MM.1S (cell line): ENCODE results near the gene NTRK2.

Source experiments
- DNase-seq: peaks from one replicate; pipeline ENCODE4 v3.0.0-alpha.2; 2015
- H2AFZ ChIP-seq: fragments of 300-600 bp; sonication (generic); 2 replicates; pipeline ENCODE4 v1.6.0; 2016; ENCODE audit warnings: antibody characterized with exemption, low read length
- H3F3A ChIP-seq: fragments of 300-600 bp; sonication (generic); 2 replicates; pipeline ENCODE4 v1.6.1; 2016; ENCODE audit warnings: mild to moderate bottlenecking, antibody characterized with exemption, low read length, moderate library complexity, mixed read lengths; ENCODE audit not compliant: insufficient read depth
- H3K27ac ChIP-seq: fragments of 300-600 bp; sonication (generic); 2 replicates; pipeline ENCODE4 v1.5.1; 2016; ENCODE audit warnings: mild to moderate bottlenecking, low read length
- H3K27me3 ChIP-seq: fragments of 300-600 bp; sonication (generic); replicated peaks from 2 replicates; pipeline ENCODE4 v1.6.0; 2016; ENCODE audit warnings: low read length; ENCODE audit not compliant: insufficient read depth
- H3K36me3 ChIP-seq: fragments of 300-600 bp; sonication (generic); replicated peaks from 2 replicates; pipeline ENCODE4 v1.6.1; 2016; ENCODE audit warnings: mild to moderate bottlenecking, low read length, mixed read lengths; ENCODE audit not compliant: insufficient read depth
- H3K4me1 ChIP-seq: fragments of 300-600 bp; sonication (generic); 2 replicates; pipeline ENCODE4 v1.6.1; 2016; ENCODE audit warnings: low read length, mixed read lengths
- H3K4me2 ChIP-seq: fragments of 300-600 bp; sonication (generic); 2 replicates; pipeline ENCODE4 v1.6.0; 2016; ENCODE audit warnings: low read depth, low read length
- H3K4me3 ChIP-seq: fragments of 300-600 bp; sonication (generic); 2 replicates; pipeline ENCODE4 v1.5.1; 2016; ENCODE audit warnings: low read length, mixed read lengths
- H3K79me2 ChIP-seq: fragments of 300-600 bp; sonication (generic); 2 replicates; pipeline ENCODE4 v1.6.1; 2016; ENCODE audit warnings: mixed run types, low read length, mixed read lengths
- H3K9ac ChIP-seq: fragments of 300-600 bp; sonication (generic); 2 replicates; pipeline ENCODE4 v1.6.1; 2016; ENCODE audit warnings: low read length, mixed read lengths
- H3K9me2 ChIP-seq: fragments of 300-600 bp; sonication (generic); replicated peaks from 2 replicates; pipeline ENCODE4 v1.6.1; 2016; ENCODE audit warnings: mild to moderate bottlenecking, low read length, mixed read lengths; ENCODE audit not compliant: insufficient read depth
- H3K9me3 ChIP-seq: fragments of 300-600 bp; sonication (generic); replicated peaks from 2 replicates; pipeline ENCODE4 v1.6.1; 2016; ENCODE audit warnings: mild to moderate bottlenecking, low read length, mixed read lengths; ENCODE audit not compliant: insufficient read depth
- H4K20me1 ChIP-seq: fragments of 300-600 bp; sonication (generic); 2 replicates; pipeline ENCODE4 v1.6.1; 2016; ENCODE audit warnings: mild to moderate bottlenecking, low read length, moderate library complexity, mixed read lengths; ENCODE audit not compliant: insufficient read depth
- EZH2 ChIP-seq: fragments of 300-600 bp; sonication (generic); optimal IDR thresholded peaks from 2 replicates; pipeline ENCODE3; 2017; ENCODE audit warnings: low read depth, mild to moderate bottlenecking, antibody characterized with exemption, low read length, mixed read lengths
- EZH2phosphoT487 ChIP-seq: fragments of 300-600 bp; sonication (generic); IDR thresholded peaks from 2 replicates; pipeline ENCODE4 v1.6.1; 2018; ENCODE audit warnings: antibody characterized with exemption, low read length
- TF ChIP-seq, protein P1 (sequence below): fragments of 300-600 bp; sonication (generic); IDR thresholded peaks from 2 replicates; pipeline ENCODE4 v1.5.1; 2016; ENCODE audit warnings: antibody characterized with exemption, low read length, mixed read lengths

Gene NTRK2

DNA sequence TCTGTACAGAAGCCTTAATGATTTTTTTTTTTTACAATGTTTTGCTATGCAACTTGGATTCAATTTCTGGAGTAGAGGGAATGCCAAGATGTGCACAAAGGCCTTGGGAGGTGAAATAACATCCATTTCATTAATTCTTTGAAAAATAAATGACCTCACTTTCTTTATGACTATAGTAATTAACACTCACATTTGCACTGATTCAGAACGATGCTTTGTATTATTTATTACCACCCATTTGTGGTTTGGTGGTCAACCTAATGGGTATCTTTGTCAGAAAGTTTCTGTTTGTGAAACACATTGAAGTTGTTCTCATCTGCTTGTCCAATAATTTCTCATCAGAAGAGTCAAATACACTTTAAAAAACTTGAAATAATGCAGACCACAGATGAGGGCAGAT lies 169.3 kb downstream of the NTRK2 start:
- Histone ChIP-seq H4K20me1 (no peaks in the 10 kb centered on the region), H3K27ac (no peak overlapping the region), H3K36me3 (no peaks in the 10 kb centered on the region), H3K79me2 (no peaks in the 10 kb centered on the region), H3K4me2 (no peak overlapping the region), H3K4me3 (no peak overlapping the region), H3K27me3 (no peaks in the 10 kb centered on the region), H3K9me2 (no peaks in the 10 kb centered on the region), H3F3A (no peaks in the 10 kb centered on the region), H3K4me1 (0 out of 2 replicates have a peak, but pooled peaks cover 1% of the 10 kb centered on the region), H3K9ac (no peak overlapping the region), H3K9me3 (no peaks in the 10 kb centered on the region), H2AFZ (no peak overlapping the region)
- TF ChIP-seq EZH2: no peak
- TF ChIP-seq, protein P1, sequence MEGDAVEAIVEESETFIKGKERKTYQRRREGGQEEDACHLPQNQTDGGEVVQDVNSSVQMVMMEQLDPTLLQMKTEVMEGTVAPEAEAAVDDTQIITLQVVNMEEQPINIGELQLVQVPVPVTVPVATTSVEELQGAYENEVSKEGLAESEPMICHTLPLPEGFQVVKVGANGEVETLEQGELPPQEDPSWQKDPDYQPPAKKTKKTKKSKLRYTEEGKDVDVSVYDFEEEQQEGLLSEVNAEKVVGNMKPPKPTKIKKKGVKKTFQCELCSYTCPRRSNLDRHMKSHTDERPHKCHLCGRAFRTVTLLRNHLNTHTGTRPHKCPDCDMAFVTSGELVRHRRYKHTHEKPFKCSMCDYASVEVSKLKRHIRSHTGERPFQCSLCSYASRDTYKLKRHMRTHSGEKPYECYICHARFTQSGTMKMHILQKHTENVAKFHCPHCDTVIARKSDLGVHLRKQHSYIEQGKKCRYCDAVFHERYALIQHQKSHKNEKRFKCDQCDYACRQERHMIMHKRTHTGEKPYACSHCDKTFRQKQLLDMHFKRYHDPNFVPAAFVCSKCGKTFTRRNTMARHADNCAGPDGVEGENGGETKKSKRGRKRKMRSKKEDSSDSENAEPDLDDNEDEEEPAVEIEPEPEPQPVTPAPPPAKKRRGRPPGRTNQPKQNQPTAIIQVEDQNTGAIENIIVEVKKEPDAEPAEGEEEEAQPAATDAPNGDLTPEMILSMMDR: no peak
- TF ChIP-seq EZH2phosphoT487: no peak
- no peak for DNase-seq

DNA sequence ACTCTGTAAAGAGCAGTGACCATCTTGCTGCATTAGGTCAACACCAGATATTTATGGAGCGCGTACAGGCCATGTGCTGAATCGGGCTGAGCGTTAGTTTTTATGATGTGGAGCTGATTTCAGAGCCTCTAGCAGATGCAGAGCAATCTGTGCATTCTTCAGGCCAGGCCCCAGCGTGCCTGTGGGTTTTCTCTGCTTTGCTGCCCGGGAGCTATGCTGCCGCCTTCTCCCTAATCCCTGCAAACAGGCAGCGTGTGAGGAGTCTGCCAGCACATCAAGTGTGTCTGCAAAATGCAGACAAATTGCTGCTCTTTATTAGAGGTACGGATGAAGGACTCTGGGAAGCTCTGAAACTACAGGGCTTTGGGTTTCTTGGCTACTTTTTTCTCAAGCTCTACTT lies 170.0 kb downstream of the NTRK2 start:
- Histone ChIP-seq H3K79me2 (no peaks in the 10 kb centered on the region), H3K9me3 (no peaks in the 10 kb centered on the region), H3K27me3 (no peaks in the 10 kb centered on the region), H3K4me1 (0 out of 2 replicates have a peak, but pooled peaks cover 6% of the 10 kb centered on the region), H3K4me2 (no peak overlapping the region), H3K36me3 (no peaks in the 10 kb centered on the region), H4K20me1 (no peaks in the 10 kb centered on the region), H3K4me3 (no peak overlapping the region), H3K9me2 (no peaks in the 10 kb centered on the region), H3K9ac (no peak overlapping the region), H3F3A (no peaks in the 10 kb centered on the region), H3K27ac (no peak overlapping the region), H2AFZ (no peak overlapping the region)
- no peak for DNase-seq
- TF ChIP-seq EZH2phosphoT487: no peak
- TF ChIP-seq, protein P1: no peak
- TF ChIP-seq EZH2: no peak

DNA sequence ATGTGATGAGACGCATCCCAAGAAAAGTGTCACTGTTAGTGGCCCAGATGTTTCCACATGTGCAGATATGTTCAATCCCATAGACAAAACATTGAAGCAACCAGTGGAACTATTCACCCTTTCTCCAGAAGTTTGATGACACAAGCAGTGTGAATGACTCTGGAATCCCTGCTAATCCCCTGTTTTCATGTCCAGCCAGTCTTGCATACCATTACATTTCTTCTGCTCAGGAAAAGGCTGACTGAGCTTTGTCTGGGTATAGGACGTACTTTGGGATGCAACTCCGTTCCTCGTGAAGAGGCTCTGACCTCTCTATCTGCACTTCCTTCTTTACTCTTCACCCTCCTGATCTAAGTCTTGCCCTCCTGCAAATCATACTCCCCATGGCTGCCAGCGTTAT lies 172.4 kb downstream of the NTRK2 start:
- H4K20me1 ChIP-seq: no peaks in the 10 kb centered on the region
- no peak overlapping the region for H3K9ac ChIP-seq
- no peak overlapping the region for H3K4me2 ChIP-seq
- no peak overlapping the region for H3K27ac ChIP-seq
- DNase-seq: no peak
- TF ChIP-seq, protein P1: no peak
- no peak for TF ChIP-seq EZH2
- 0 out of 2 replicates have a peak, but pooled peaks cover 6% of the 10 kb centered on the region for H3K4me1 ChIP-seq
- H3K36me3 ChIP-seq: no peaks in the 10 kb centered on the region
- H2AFZ ChIP-seq: no peak overlapping the region
- no peaks in the 10 kb centered on the region for H3K9me2 ChIP-seq
- no peaks in the 10 kb centered on the region for H3K79me2 ChIP-seq
- H3K9me3 ChIP-seq: no peaks in the 10 kb centered on the region
- no peak overlapping the region for H3K4me3 ChIP-seq
- no peaks in the 10 kb centered on the region for H3F3A ChIP-seq
- no peaks in the 10 kb centered on the region for H3K27me3 ChIP-seq
